H1 (cell line): Measurements from ENCODE around the gene MBD5. TPM values are rescaled to one million over a fixed set of nuclear protein-coding genes. Genes with fewer than 3 reads are reported as not detected.
"Not testable (repeated sequence)": the region's sequence is repeated elsewhere in the genome, so short reads cannot be mapped to it uniquely, and the experiment has no call there.

Experiments used
- CTCF ChIA-PET: fragments of 300-600 bp; sonication (Branson Sonifier 250); formaldehyde crosslinking; loops from one replicate; lab custom pipeline; 2021; ENCODE audit not compliant: partially characterized antibody; lab: Charles Lee
- POLR2A ChIA-PET: fragments of 300-600 bp; sonication (Branson Sonifier 250); formaldehyde crosslinking; loops from one replicate; lab custom pipeline; 2021; ENCODE audit warnings: inconsistent platforms; ENCODE audit not compliant: partially characterized antibody; lab: Charles Lee
- DNase-seq, 2 experiments: peaks; one replicate each; pipeline versions ENCODE4 v3.0.0 to v3.0.0-alpha.2; 2010 to 2022; ENCODE audit warnings: low spot score in 2 of 2, low read depth in 1 of 2, mixed read lengths in 1 of 2
- FAIRE-seq: peaks from 2 replicates; lab custom pipeline; 2011; peaks lifted over from hg19 to GRCh38; lab: Jason Lieb, UNC
- H2AFZ ChIP-seq: 2 replicates; pipeline ENCODE4 v1.8.1; 2012; ENCODE audit warnings: low read length, inconsistent platforms
- H2AK5ac ChIP-seq: 2 replicates; pipeline ENCODE4 v1.6.1; 2013; ENCODE audit warnings: low read depth, low read length
- H2BK120ac ChIP-seq: replicated peaks from 2 replicates; pipeline ENCODE3; 2013; ENCODE audit warnings: low read depth, low read length, inconsistent platforms
- H2BK12ac ChIP-seq: 2 replicates; pipeline ENCODE4 v1.6.1; 2013; ENCODE audit warnings: low read depth, low read length
- H2BK15ac ChIP-seq: 2 replicates; pipeline ENCODE4 v1.6.1; 2013; ENCODE audit warnings: low read length
- H2BK20ac ChIP-seq: 2 replicates; pipeline ENCODE4 v1.6.1; 2013; ENCODE audit warnings: low read length
- H2BK5ac ChIP-seq: 2 replicates; pipeline ENCODE4 v1.6.1; 2013; ENCODE audit warnings: low read depth, low read length
- H3K14ac ChIP-seq: 2 replicates; pipeline ENCODE4 v1.6.1; 2013; ENCODE audit warnings: inconsistent platforms; ENCODE audit not compliant: insufficient read length
- H3K18ac ChIP-seq: 2 replicates; pipeline ENCODE4 v1.6.1; 2013; ENCODE audit warnings: low read length; ENCODE audit errors: extremely low read depth
- H3K23ac ChIP-seq: 2 replicates; pipeline ENCODE4 v1.6.1; 2013; ENCODE audit warnings: inconsistent platforms; ENCODE audit not compliant: insufficient read length
- H3K23me2 ChIP-seq: 2 replicates; pipeline ENCODE4 v1.6.1; 2013; ENCODE audit warnings: low read depth, low read length
- H3K27ac ChIP-seq: 2 replicates; pipeline ENCODE4 v1.6.1; 2011; ENCODE audit warnings: low read depth, low read length, inconsistent platforms
- H3K27me3 ChIP-seq, 4 experiments: replicated peaks in 1 of 4; 1 replicate in 1 of 4; 2 replicates in 3 of 4; pipeline versions ENCODE4 v1.6.1 to v1.8.1; 2011 to 2013; ENCODE audit warnings: low read length in 3 of 4, mild to moderate bottlenecking in 3 of 4, inconsistent platforms in 2 of 4, mixed read lengths in 2 of 4, moderate library complexity in 1 of 4; ENCODE audit not compliant: control insufficient read depth in 3 of 4, insufficient read depth in 3 of 4; ENCODE audit errors: extremely low read depth in 1 of 4
- H3K36me3 ChIP-seq, 4 experiments: 2 replicates each; pipeline versions ENCODE4 v1.6.1 to v1.8.1; 2011 to 2013; ENCODE audit warnings: mild to moderate bottlenecking in 4 of 4, low read length in 3 of 4, moderate library complexity in 2 of 4, control low read depth in 1 of 4, inconsistent platforms in 1 of 4; ENCODE audit not compliant: insufficient read depth in 4 of 4, control insufficient read depth in 2 of 4
- H3K4ac ChIP-seq: replicated peaks from 2 replicates; pipeline ENCODE3; 2013; ENCODE audit warnings: low read length, low read depth, mixed read lengths, inconsistent platforms; ENCODE audit not compliant: insufficient read length
- H3K4me1 ChIP-seq, 4 experiments: replicated peaks in 1 of 4; 1 replicate in 1 of 4; 2 replicates in 3 of 4; pipeline versions ENCODE4 v1.6.1 to v1.8.1; 2011 to 2013; ENCODE audit warnings: low read length in 3 of 4, inconsistent platforms in 2 of 4, mixed read lengths in 1 of 4; ENCODE audit not compliant: insufficient read depth in 4 of 4, control insufficient read depth in 3 of 4
- H3K4me2 ChIP-seq, 2 experiments: 2 replicates each; pipeline versions ENCODE4 v1.6.1 to v1.8.1; 2011 to 2013; ENCODE audit warnings: low read depth in 2 of 2, low read length in 2 of 2, control low read depth in 1 of 2, inconsistent platforms in 1 of 2, mild to moderate bottlenecking in 1 of 2; ENCODE audit not compliant: insufficient read depth in 1 of 2
- H3K4me3 ChIP-seq, 4 experiments: fragments of 200-600, 300-600 bp in 1 of 4; sonication (generic), shearing (Covaris generic), sonication (Bioruptor Twin) in 1 of 4; 2 replicates each; pipeline versions ENCODE4 v1.5.1 to v1.8.1; 2011 to 2016; ENCODE audit warnings: low read length in 4 of 4, low read depth in 3 of 4, control low read depth in 2 of 4, inconsistent platforms in 2 of 4, mild to moderate bottlenecking in 2 of 4, mixed read lengths in 1 of 4, moderate library complexity in 1 of 4; ENCODE audit not compliant: insufficient read depth in 2 of 4; ENCODE audit errors: extremely low read depth in 1 of 4
- H3K56ac ChIP-seq: replicated peaks from 2 replicates; pipeline ENCODE3; 2013; ENCODE audit warnings: low read depth, mild to moderate bottlenecking, mixed read lengths, low read length, inconsistent platforms; ENCODE audit not compliant: insufficient read length
- H3K79me1 ChIP-seq: 2 replicates; pipeline ENCODE4 v1.6.1; 2013; ENCODE audit warnings: low read depth, low read length, control low read depth
- H3K79me2 ChIP-seq, 2 experiments: 2 replicates each; pipeline versions ENCODE4 v1.6.1 to v1.8.1; 2012 to 2013; ENCODE audit warnings: low read length in 2 of 2, mild to moderate bottlenecking in 2 of 2, inconsistent platforms in 1 of 2; ENCODE audit not compliant: insufficient read depth in 2 of 2, control insufficient read depth in 1 of 2
- H3K9ac ChIP-seq, 4 experiments: replicated peaks in 1 of 4; 1 replicate in 1 of 4; 2 replicates in 3 of 4; pipeline versions ENCODE4 v1.6.1 to v1.8.1; 2011 to 2013; ENCODE audit warnings: low read depth in 3 of 4, low read length in 3 of 4, control low read depth in 2 of 4, mild to moderate bottlenecking in 2 of 4, moderate library complexity in 2 of 4, inconsistent platforms in 1 of 4; ENCODE audit errors: extremely low read depth in 1 of 4
- H3K9me3 ChIP-seq, 2 experiments: 2 replicates each; pipeline versions ENCODE4 v1.6.1 to v1.8.1; 2012 to 2013; ENCODE audit warnings: mild to moderate bottlenecking in 2 of 2, moderate library complexity in 2 of 2, control low read depth in 1 of 2, inconsistent platforms in 1 of 2, low read depth in 1 of 2, low read length in 1 of 2, mixed read lengths in 1 of 2; ENCODE audit not compliant: insufficient read depth in 2 of 2
- H4K20me1 ChIP-seq, 2 experiments: replicated peaks in 1 of 2; 2 replicates each; pipeline versions ENCODE3 to v1.8.1; 2011 to 2013; ENCODE audit warnings: inconsistent platforms in 2 of 2, low read length in 2 of 2, mild to moderate bottlenecking in 1 of 2; ENCODE audit not compliant: insufficient read depth in 2 of 2, control insufficient read depth in 1 of 2
- H4K5ac ChIP-seq: 2 replicates; pipeline ENCODE4 v1.6.1; 2013; ENCODE audit warnings: low read length, low read depth, mixed read lengths, inconsistent platforms; ENCODE audit not compliant: insufficient read length
- H4K8ac ChIP-seq: 2 replicates; pipeline ENCODE4 v1.8.0; 2013; ENCODE audit warnings: mild to moderate bottlenecking, moderate library complexity, low read length, inconsistent platforms; ENCODE audit not compliant: insufficient read depth; ENCODE audit errors: extremely low read depth
- H4K91ac ChIP-seq: replicated peaks from 2 replicates; pipeline ENCODE3; 2013; ENCODE audit warnings: low read length, mixed read lengths, inconsistent platforms; ENCODE audit not compliant: insufficient read length
- polyA plus RNA-seq, 7 experiments: library from polyadenylated mRNA; depleted of rRNA in 3 of 7; stranded (reverse) in 5 of 7; unstranded in 2 of 7; fragments of >200 nt in 5 of 7; fragments of 200-250 nt in 2 of 7; gene quantifications; 1 replicate in 5 of 7; 2 replicates in 1 of 7; 4 replicates in 1 of 7; pipeline versions ENCODE4 v1.2.1 to v1.2.3, GENCODE V29; 2011 to 2013; ENCODE audit warnings: missing spikeins in 2 of 7, mixed read lengths in 2 of 7
- total RNA-seq: library from RNA; stranded (reverse); fragmentation: NEBNext Ultra II Directional; extraction: Animal tissue kit (Norgen Biotek cat#: 25700); gene quantifications from 2 replicates; pipeline ENCODE4 v1.2.1, GENCODE V29; 2021

Gene MBD5
- total and polyA plus RNA-seq, 2 of the 8 experiments (the other 6 are each of a cell fraction or from before 2014, with no cell fraction given) = 9.7 to 29.4 TPM

DNA sequence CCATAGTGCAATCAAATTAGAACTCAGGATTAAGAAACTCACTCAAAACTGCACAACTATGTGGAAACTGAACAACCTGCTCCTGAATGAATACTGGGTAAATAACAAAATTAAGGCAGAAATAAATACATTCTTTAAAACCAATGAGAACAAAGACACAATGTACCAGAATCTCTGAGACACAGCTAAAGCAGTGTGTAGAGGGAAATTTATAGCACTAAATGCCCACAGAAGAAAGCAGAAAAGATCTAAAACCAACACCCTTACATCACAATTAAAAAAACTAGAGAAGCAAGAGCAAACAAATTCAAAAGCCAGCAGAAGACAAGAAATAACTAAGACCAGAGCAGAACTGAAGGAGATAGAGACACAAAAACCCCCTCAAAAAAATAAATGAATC, 18.5 kb upstream of the MBD5 start:
- H4K91ac ChIP-seq, H3K27me3 ChIP-seq, H3K36me3 ChIP-seq, H3K4me2 ChIP-seq, H3K9me3 ChIP-seq, H2AK5ac ChIP-seq, H4K5ac ChIP-seq, H2BK5ac ChIP-seq, H3K23ac ChIP-seq, H3K4ac ChIP-seq, H3K18ac ChIP-seq, H3K4me1 ChIP-seq, H2BK20ac ChIP-seq, H2AFZ ChIP-seq, CTCF ChIA-PET, H3K14ac ChIP-seq, H3K9ac ChIP-seq, H2BK120ac ChIP-seq, H3K56ac ChIP-seq, POLR2A ChIA-PET, H3K23me2 ChIP-seq, H2BK15ac ChIP-seq, H4K20me1 ChIP-seq, DNase-seq, FAIRE-seq, H3K4me3 ChIP-seq, H3K27ac ChIP-seq, H4K8ac ChIP-seq, H2BK12ac ChIP-seq: not testable (repeated sequence)
- Histone ChIP-seq H3K79me1 (peaks cover 11% of the 10 kb centered on the region), H3K79me2 (peaks cover 14 to 92% of the 10 kb centered on the region in 2 experiments)
